SH-SY5Y (cell line): ENCODE data around the gene SCN7A.
A peak's percentile ranks its signal among the peaks of the same experiment; 100 is the strongest.

Experiments used
- GATA2 ChIP-seq: IDR thresholded peaks from 2 replicates; pipeline ENCODE4 v1.6.1; 2011; ENCODE audit warnings: mild to moderate bottlenecking, low read depth, low read length
- GATA3 ChIP-seq: IDR thresholded peaks from 2 replicates; pipeline ENCODE4 v1.6.1; 2011; ENCODE audit warnings: low read depth, mild to moderate bottlenecking, low read length, moderate library complexity

SCN7A gene

GRCh38 chr2:166494140-166494624 lies at the start of gene SCN7A:
Gene SCN7A, minus strand, starts transcription at chr2:166494249. Its CDS starts 16,553 bp downstream, at chr2:166477696.
- TF ChIP-seq GATA3 (no peak), GATA2 (no peak)

GRCh38 chr2:166539340-166540162 lies 45.5 kb upstream of the SCN7A start:
- no peak for TF ChIP-seq GATA2
- no peak for TF ChIP-seq GATA3

GRCh38 chr2:166536111-166536510 lies 42.1 kb upstream of the SCN7A start:
- TF ChIP-seq GATA3 (no peak), GATA2 (no peak)

GRCh38 chr2:166521155-166521554 lies 27.1 kb upstream of the SCN7A start:
- no peak for TF ChIP-seq GATA3
- TF ChIP-seq GATA2: no peak

- TF ChIP-seq GATA3 (no peak), GATA2 (no peak)
Observed at GRCh38 chr2:166520604-166521003, 26.6 kb upstream of the SCN7A start.

- TF ChIP-seq GATA3 (no peak), GATA2 (no peak)
Observed at GRCh38 chr2:166519391-166519962, 25.4 kb upstream of the SCN7A start.

GRCh38 chr2:166518634-166519390 lies 24.8 kb upstream of the SCN7A start:
- TF ChIP-seq GATA2 (no peak), GATA3 (no peak)

- TF ChIP-seq GATA3: no peak
- no peak for TF ChIP-seq GATA2
Observed at GRCh38 chr2:166517533-166518061, 23.5 kb upstream of the SCN7A start.

- TF ChIP-seq GATA2 (no peak), GATA3 (no peak)
Observed at GRCh38 chr2:166516712-166517303, 22.8 kb upstream of the SCN7A start.

GRCh38 chr2:166513952-166514351 lies 19.9 kb upstream of the SCN7A start:
- TF ChIP-seq GATA3 (no peak), GATA2 (no peak)

GRCh38 chr2:166499281-166499680 lies 5.2 kb upstream of the SCN7A start:
- no peak for TF ChIP-seq GATA2
- TF ChIP-seq GATA3: no peak

GRCh38 chr2:166491461-166491860 lies 2.6 kb downstream of the SCN7A start:
- peak; percentile 24; the same call in 1 of the 2 replicates for TF ChIP-seq GATA2
- TF ChIP-seq GATA3: no peak

- TF ChIP-seq GATA2 (no peak), GATA3 (no peak)
Observed at GRCh38 chr2:166487171-166487570, 6.9 kb downstream of the SCN7A start.
